Calu3 (cell line): ENCODE data around the gene IGF1R. TPM values are rescaled to one million over a fixed set of nuclear protein-coding genes. Genes with fewer than 3 reads are reported as not detected.

Experiments used
- BruUV-seq: library from RNA; stranded (reverse); fragments of 400-500 nt; replicated peaks from 2 replicates; lab custom pipeline; 2021; lab: Mats Ljungman, UMichigan
- CTCF ChIA-PET: fragments of 300-600 bp; sonication (Branson Sonifier 250); formaldehyde crosslinking; loops from one replicate; lab custom pipeline; 2022; ENCODE audit warnings: antibody characterized with exemption; lab: Charles Lee
- DNase-seq: peaks from one replicate; pipeline ENCODE4 v3.0.0; 2022
- H3K27ac Mint-ChIP-seq: one replicate; pipeline ENCODE4 v1.8.0; 2022; ENCODE audit warnings: mixed read lengths; ENCODE audit not compliant: unreplicated experiment
- H3K27me3 Mint-ChIP-seq: one replicate; pipeline ENCODE4 v1.8.0; 2022; ENCODE audit warnings: mixed read lengths; ENCODE audit not compliant: unreplicated experiment
- H3K36me3 Mint-ChIP-seq: one replicate; pipeline ENCODE4 v1.8.0; 2022; ENCODE audit warnings: mild to moderate bottlenecking, moderate library complexity, mixed read lengths; ENCODE audit not compliant: insufficient read depth, unreplicated experiment
- H3K4me1 Mint-ChIP-seq: one replicate; pipeline ENCODE4 v1.8.0; 2022; ENCODE audit warnings: mild to moderate bottlenecking, low read depth, mixed read lengths; ENCODE audit not compliant: unreplicated experiment
- H3K4me3 Mint-ChIP-seq: one replicate; pipeline ENCODE4 v1.8.0; 2022; ENCODE audit warnings: mild to moderate bottlenecking, low read depth, moderate library complexity, mixed read lengths; ENCODE audit not compliant: unreplicated experiment
- H3K9me3 Mint-ChIP-seq: one replicate; pipeline ENCODE4 v1.8.0; 2022; ENCODE audit warnings: low read depth, mixed read lengths; ENCODE audit not compliant: unreplicated experiment
- intact Hi-C: fragments of 100-400 bp; cut with micrococcal nuclease; formaldehyde crosslinking; loops from one replicate; pipeline ENCODE4 v1.10.0; 2022; ENCODE audit not compliant: unreplicated experiment
- total RNA-seq: library from RNA; stranded (reverse); gene quantifications from 2 replicates; pipeline ENCODE4 v1.2.3, GENCODE V29; 2022
- TF ChIP-seq, protein P1 (sequence below): fragments of 200-600 bp; IDR thresholded peaks from one replicate; pipeline ENCODE4 v1.8.0; 2022; ENCODE audit warnings: antibody characterized with exemption; ENCODE audit not compliant: unreplicated experiment

Gene IGF1R
- total RNA-seq, 1 experiment from 2014 or later = 73.9 TPM

DNA sequence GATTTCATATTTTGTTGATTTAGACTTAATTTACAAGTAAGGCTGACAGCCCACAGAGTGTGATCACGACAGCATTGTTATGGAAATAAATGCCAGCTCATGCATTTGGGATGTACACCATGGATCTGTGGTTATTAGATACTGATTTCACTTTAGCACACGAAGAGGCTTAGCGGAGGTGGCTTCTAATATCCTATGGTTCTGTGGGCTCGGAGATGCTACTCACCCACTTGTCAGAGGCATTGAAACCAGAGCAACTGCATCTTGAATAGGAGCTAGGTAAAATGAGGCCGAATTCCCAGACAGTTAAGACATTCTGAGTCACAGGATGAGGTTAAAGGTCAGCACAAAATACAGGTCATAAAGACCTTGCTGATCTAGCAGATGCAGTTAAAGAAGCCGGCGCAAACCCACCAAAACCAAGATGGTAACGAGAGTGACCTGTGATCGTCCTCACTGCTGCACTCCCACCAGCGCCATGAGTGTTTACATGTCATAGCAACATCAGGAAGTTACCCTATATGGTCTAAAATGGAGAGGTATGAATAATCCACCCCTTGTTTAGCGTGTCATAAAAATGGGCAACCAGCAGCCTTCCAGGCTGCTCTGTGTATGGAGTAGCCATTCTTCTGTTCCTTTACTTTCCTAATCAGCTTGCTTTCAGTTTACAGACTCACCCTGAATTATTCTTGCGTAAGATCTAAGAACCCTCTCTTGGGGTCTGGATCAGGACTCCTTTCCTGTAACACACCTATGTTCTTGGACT is 241.8 kb downstream of the IGF1R start:
- H3K4me3 Mint-ChIP-seq = no peak overlapping the region
- intact Hi-C loops = no loop called here
- no peaks in the 10 kb centered on the region for H3K27me3 Mint-ChIP-seq
- H3K27ac Mint-ChIP-seq = no peak overlapping the region
- H3K9me3 Mint-ChIP-seq = no peaks in the 10 kb centered on the region
- no peak for DNase-seq
- peaks cover 23% of the 10 kb centered on the region for H3K4me1 Mint-ChIP-seq
- BruUV-seq = no TSS peak
- TF ChIP-seq, protein P1, sequence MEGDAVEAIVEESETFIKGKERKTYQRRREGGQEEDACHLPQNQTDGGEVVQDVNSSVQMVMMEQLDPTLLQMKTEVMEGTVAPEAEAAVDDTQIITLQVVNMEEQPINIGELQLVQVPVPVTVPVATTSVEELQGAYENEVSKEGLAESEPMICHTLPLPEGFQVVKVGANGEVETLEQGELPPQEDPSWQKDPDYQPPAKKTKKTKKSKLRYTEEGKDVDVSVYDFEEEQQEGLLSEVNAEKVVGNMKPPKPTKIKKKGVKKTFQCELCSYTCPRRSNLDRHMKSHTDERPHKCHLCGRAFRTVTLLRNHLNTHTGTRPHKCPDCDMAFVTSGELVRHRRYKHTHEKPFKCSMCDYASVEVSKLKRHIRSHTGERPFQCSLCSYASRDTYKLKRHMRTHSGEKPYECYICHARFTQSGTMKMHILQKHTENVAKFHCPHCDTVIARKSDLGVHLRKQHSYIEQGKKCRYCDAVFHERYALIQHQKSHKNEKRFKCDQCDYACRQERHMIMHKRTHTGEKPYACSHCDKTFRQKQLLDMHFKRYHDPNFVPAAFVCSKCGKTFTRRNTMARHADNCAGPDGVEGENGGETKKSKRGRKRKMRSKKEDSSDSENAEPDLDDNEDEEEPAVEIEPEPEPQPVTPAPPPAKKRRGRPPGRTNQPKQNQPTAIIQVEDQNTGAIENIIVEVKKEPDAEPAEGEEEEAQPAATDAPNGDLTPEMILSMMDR = no peak
- CTCF ChIA-PET = no interaction called here
- H3K36me3 Mint-ChIP-seq = no peaks in the 10 kb centered on the region

DNA sequence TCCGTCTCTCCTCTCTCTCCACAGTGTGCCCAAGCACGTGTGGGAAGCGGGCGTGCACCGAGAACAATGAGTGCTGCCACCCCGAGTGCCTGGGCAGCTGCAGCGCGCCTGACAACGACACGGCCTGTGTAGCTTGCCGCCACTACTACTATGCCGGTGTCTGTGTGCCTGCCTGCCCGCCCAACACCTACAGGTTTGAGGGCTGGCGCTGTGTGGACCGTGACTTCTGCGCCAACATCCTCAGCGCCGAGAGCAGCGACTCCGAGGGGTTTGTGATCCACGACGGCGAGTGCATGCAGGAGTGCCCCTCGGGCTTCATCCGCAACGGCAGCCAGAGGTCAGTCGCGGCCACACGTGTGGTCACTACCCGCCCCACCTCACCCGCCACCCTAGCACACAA is 243.0 kb downstream of the IGF1R start:
- no peak for DNase-seq
- H3K27me3 Mint-ChIP-seq = no peaks in the 10 kb centered on the region
- TF ChIP-seq, protein P1 = no peak
- no peak overlapping the region for H3K4me3 Mint-ChIP-seq
- H3K27ac Mint-ChIP-seq = no peak overlapping the region
- intact Hi-C loops = no loop called here
- no TSS peak for BruUV-seq
- CTCF ChIA-PET = no interaction called here
- no peaks in the 10 kb centered on the region for H3K36me3 Mint-ChIP-seq
- H3K4me1 Mint-ChIP-seq = peaks cover 27% of the 10 kb centered on the region
- H3K9me3 Mint-ChIP-seq = no peaks in the 10 kb centered on the region

DNA sequence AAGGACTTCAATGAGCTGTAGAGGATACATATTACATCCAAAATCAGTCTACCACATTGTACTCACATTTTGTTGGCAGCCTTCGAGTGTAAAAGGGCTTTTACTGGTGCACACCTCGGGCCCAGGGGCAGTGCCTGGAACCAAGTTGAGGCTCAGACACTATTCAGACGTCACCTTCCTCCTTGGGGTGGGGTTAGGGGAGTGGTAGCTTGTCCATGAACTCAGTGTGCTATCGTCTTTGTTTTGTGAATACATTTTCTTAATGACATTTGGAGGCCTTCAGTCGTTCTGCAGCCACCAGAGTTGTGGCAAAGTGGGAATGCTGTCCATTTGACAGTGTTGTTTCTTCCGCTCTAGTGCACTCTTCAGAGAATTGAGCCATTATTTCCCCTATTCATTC is 245.1 kb downstream of the IGF1R start:
- CTCF ChIA-PET = interaction anchor here (0.6 to 1.1 kb wide), 2 partner anchors 13 to 218 kb away, joined by 3 to 5 read pairs; no protein-coding TSS in a partner anchor
- no TSS peak for BruUV-seq
- intact Hi-C loops = no loop called here
- no peaks in the 10 kb centered on the region for H3K27me3 Mint-ChIP-seq
- no peak overlapping the region for H3K4me3 Mint-ChIP-seq
- H3K36me3 Mint-ChIP-seq = peaks cover 6% of the 10 kb centered on the region
- DNase-seq = no peak
- H3K4me1 Mint-ChIP-seq = peaks cover 42% of the 10 kb centered on the region
- TF ChIP-seq, protein P1 = no peak
- no peaks in the 10 kb centered on the region for H3K9me3 Mint-ChIP-seq
- H3K27ac Mint-ChIP-seq = no peak overlapping the region

DNA sequence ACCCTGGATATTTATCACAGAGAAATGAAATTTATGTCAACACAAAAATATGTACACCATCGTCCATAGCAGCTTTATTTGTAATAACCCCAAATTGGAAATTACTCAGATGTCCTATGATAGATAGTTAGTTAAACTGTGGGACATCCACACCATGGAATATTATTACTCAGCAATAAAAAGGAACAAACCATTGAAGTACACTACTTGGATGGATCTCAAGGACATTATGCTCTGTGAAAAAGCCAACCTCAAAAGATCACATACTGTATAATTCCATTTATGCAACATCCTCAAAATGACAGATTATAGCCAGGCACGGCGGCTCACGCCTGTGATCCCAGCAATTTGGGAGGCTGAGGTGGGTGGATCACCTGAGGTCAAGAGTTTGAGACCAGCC is 246.0 kb downstream of the IGF1R start:
- H3K4me3 Mint-ChIP-seq = no peak overlapping the region
- intact Hi-C loops = no loop called here
- TF ChIP-seq, protein P1 = no peak
- CTCF ChIA-PET = interaction anchor here (0.7 to 1.1 kb wide), 2 partner anchors 10 to 12 kb away, joined by 4 to 5 read pairs; no protein-coding TSS in a partner anchor
- no peaks in the 10 kb centered on the region for H3K27me3 Mint-ChIP-seq
- H3K9me3 Mint-ChIP-seq = no peaks in the 10 kb centered on the region
- H3K27ac Mint-ChIP-seq = no peak overlapping the region
- H3K36me3 Mint-ChIP-seq = peaks cover 6% of the 10 kb centered on the region
- no TSS peak for BruUV-seq
- DNase-seq = no peak
- peaks cover 35% of the 10 kb centered on the region for H3K4me1 Mint-ChIP-seq
